Common myeloid progenitor, CD34-positive (primary cell): ENCODE measurements around the gene PITPNB.

ENCODE experiments used
- CTCF ChIA-PET: fragments of 350-600 bp; sonication (Branson Sonifier 250); formaldehyde crosslinking; loops from one replicate; lab custom pipeline; 2021; ENCODE audit warnings: antibody characterized with exemption; lab: Charles Lee
- POLR2A ChIA-PET: fragments of 350-600 bp; sonication (Branson Sonifier 250); formaldehyde crosslinking; loops from one replicate; lab custom pipeline; 2021; ENCODE audit warnings: antibody characterized with exemption; lab: Charles Lee
- DNase-seq, 3 donors: peaks; one replicate each; pipeline versions ENCODE4 v3.0.0 to v3.0.0-alpha.2; 2013
- H3K27ac ChIP-seq, 2 experiments: 1 replicate in 1 of 2; 2 replicates in 1 of 2; pipeline ENCODE4 v1.7.0; 2013; ENCODE audit warnings: inconsistent platforms in 2 of 2, low read length in 2 of 2, mild to moderate bottlenecking in 2 of 2, low read depth in 1 of 2, moderate library complexity in 1 of 2; ENCODE audit not compliant: severe bottlenecking in 2 of 2, insufficient read depth in 1 of 2, poor library complexity in 1 of 2
- H3K27me3 ChIP-seq, 5 experiments: replicated peaks in 2 of 5; 1 replicate in 3 of 5; 2 replicates in 2 of 5; pipeline versions ENCODE4 v1.6.1 to v1.7.0; 2013; ENCODE audit warnings: low read length in 4 of 5, mild to moderate bottlenecking in 2 of 5, moderate library complexity in 2 of 5, inconsistent platforms in 1 of 5; ENCODE audit not compliant: insufficient read depth in 5 of 5, control insufficient read depth in 4 of 5
- H3K36me3 ChIP-seq, 4 experiments: 1 replicate in 2 of 4; 2 replicates in 2 of 4; pipeline versions ENCODE4 v1.6.1 to v1.7.0; 2013; ENCODE audit warnings: low read length in 3 of 4, control low read depth in 1 of 4, mild to moderate bottlenecking in 1 of 4; ENCODE audit not compliant: control insufficient read depth in 4 of 4, insufficient read depth in 4 of 4
- H3K4me1 ChIP-seq, 4 experiments: 1 replicate in 3 of 4; 2 replicates in 1 of 4; pipeline versions ENCODE4 v1.6.1 to v1.7.1; 2013; ENCODE audit warnings: low read length in 3 of 4, mild to moderate bottlenecking in 3 of 4, control low read depth in 1 of 4, inconsistent platforms in 1 of 4, moderate library complexity in 1 of 4; ENCODE audit not compliant: control insufficient read depth in 4 of 4, insufficient read depth in 4 of 4; ENCODE audit errors: control extremely low read depth in 1 of 4
- H3K4me3 ChIP-seq, 7 experiments: 1 replicate in 4 of 7; 2 replicates in 3 of 7; pipeline versions ENCODE4 v1.5.1 to v1.7.0; 2013; ENCODE audit warnings: mild to moderate bottlenecking in 7 of 7, low read length in 6 of 7, moderate library complexity in 6 of 7, inconsistent platforms in 2 of 7, low read depth in 2 of 7, control low read depth in 1 of 7; ENCODE audit not compliant: insufficient read depth in 4 of 7, control insufficient read depth in 1 of 7; ENCODE audit errors: extremely low read depth in 1 of 7
- H3K9me3 ChIP-seq, 5 experiments: 1 replicate in 4 of 5; 2 replicates in 1 of 5; pipeline versions ENCODE4 v1.6.1 to v1.7.1; 2013; ENCODE audit warnings: low read length in 4 of 5, mild to moderate bottlenecking in 2 of 5, inconsistent platforms in 1 of 5, low read depth in 1 of 5, moderate library complexity in 1 of 5; ENCODE audit not compliant: control insufficient read depth in 4 of 5, insufficient read depth in 2 of 5; ENCODE audit errors: control extremely low read depth in 1 of 5
- WGBS: methylation state at CpG from one replicate; pipeline ENCODE4 v1.1.5; 2013; ENCODE audit not compliant: insufficient coverage; 5-methylcytosine and 5-hydroxymethylcytosine counted together

Gene PITPNB

DNA sequence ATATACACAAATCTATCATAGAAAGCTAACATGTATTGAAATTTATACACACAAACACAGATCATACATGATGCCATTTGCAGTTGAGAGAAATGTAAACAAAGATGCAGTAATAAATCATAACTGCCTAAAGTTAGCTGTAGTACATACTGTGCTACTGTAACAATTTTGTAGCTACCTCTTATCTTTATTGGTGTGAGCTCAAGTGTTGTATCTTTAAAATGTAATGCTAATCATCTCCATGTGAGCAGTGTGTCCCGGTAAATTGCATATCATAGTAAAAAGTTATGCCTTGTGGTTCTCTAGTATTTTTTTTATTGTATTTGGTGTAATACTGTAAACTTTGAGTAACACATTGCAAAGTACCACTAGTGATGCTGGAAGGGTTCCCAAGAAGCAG lies 16.8 kb upstream of the PITPNB start:
- Histone ChIP-seq H3K27ac (no peak overlapping the region), H3K9me3 (no peaks in the 10 kb centered on the region), H3K4me3 (no peak overlapping the region), H3K27me3 (no peaks in the 10 kb centered on the region), H3K36me3 (peaks cover 0 to 3% (median 1%) of the 10 kb centered on the region in 4 experiments), H3K4me1 (no peaks in the 10 kb centered on the region)
- no peak for DNase-seq
- 86% methylated on average over 1 of the region's 1 CpG for WGBS
- CTCF ChIA-PET: interaction anchor here (1.1 to 1.3 kb wide), 2 partner anchors 17 to 46 kb away, joined by 4 read pairs; partner anchors contain the start of gene PITPNB
- POLR2A ChIA-PET: interaction anchor here (2.4 kb wide), 1 partner anchor 17 kb away, joined by 8 read pairs; the partner anchor contains the start of gene PITPNB

DNA sequence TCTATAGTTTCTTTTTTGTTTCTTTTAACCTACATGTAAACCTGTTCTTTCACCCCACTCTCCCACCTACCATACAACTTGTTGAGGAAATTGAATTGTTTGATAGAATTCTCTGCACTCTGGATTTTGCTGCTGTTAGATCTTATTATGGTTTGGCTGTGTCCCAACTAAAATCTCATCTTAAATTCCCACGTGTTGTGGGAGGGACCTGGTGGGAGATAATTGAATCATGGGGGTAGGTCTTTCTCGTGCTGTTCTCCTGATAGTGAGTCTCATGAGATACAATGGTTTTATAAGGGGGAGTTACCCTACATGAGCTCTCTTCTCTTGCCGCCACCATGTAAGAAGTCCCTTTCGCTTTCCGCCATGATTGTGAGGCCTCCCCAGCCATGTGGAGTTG lies 15.0 kb upstream of the PITPNB start:
- no peaks in the 10 kb centered on the region for H3K4me1 ChIP-seq
- DNase-seq: no peak
- H3K4me3 ChIP-seq: no peak overlapping the region
- H3K9me3 ChIP-seq: no peaks in the 10 kb centered on the region
- POLR2A ChIA-PET: interaction anchor here (1.3 kb wide), 1 partner anchor 18 kb away, joined by 3 read pairs; no protein-coding TSS in a partner anchor
- CTCF ChIA-PET: no interaction called here
- 100% methylated on average over 1 of the region's 5 CpGs for WGBS
- no peaks in the 10 kb centered on the region for H3K27me3 ChIP-seq
- peaks cover 0 to 3% (median 1%) of the 10 kb centered on the region in 4 experiments for H3K36me3 ChIP-seq
- no peak overlapping the region for H3K27ac ChIP-seq

DNA sequence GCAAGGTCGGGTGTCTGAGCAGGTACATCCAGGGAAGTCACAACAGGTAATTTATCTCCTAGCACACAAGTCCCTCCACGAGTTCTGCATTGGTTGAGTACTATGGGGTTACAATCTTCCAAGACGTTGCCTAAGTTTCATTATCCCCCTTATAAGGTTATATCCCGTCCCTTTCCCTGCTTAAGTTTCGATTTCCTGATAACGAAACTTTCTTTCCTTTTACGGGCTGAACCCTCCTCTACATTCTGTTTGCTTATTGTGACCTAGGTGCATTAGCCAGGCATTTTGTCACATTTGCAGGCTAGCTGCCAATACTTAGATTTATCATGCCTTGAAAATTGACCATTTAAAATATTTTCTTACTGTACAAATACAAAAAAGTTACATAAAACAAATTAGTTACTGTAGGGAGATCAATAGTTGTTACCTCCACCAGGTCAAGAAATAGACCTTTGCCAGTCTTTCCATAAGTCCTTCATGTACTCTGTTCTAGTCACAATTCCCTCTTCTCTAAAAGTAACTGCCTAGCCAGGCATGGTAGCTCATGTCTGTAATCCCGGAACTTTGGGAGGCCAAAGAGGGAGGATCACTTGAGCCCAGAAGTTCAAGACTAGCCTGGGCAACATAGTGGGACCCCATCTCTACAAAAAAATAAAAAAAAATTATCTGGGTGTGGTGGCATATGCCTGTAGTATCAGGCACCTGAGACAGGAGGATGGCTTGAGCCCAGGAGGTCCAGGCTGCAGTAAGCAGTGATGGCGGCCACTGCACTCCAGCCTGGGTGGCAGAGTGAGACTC lies 14.3 kb upstream of the PITPNB start:
- ChIA-PET CTCF (no interaction called here), POLR2A (interaction anchor here (1.3 kb wide), 1 partner anchor 19 kb away, joined by 3 read pairs; no protein-coding TSS in a partner anchor)
- Histone ChIP-seq H3K27me3 (no peaks in the 10 kb centered on the region), H3K27ac (no peak overlapping the region), H3K4me3 (no peak overlapping the region), H3K36me3 (peaks cover 0 to 3% (median 0%) of the 10 kb centered on the region in 4 experiments), H3K9me3 (no peaks in the 10 kb centered on the region), H3K4me1 (no peaks in the 10 kb centered on the region)
- DNase-seq: no peak
- 95% methylated on average over 8 of the region's 9 CpGs for WGBS

DNA sequence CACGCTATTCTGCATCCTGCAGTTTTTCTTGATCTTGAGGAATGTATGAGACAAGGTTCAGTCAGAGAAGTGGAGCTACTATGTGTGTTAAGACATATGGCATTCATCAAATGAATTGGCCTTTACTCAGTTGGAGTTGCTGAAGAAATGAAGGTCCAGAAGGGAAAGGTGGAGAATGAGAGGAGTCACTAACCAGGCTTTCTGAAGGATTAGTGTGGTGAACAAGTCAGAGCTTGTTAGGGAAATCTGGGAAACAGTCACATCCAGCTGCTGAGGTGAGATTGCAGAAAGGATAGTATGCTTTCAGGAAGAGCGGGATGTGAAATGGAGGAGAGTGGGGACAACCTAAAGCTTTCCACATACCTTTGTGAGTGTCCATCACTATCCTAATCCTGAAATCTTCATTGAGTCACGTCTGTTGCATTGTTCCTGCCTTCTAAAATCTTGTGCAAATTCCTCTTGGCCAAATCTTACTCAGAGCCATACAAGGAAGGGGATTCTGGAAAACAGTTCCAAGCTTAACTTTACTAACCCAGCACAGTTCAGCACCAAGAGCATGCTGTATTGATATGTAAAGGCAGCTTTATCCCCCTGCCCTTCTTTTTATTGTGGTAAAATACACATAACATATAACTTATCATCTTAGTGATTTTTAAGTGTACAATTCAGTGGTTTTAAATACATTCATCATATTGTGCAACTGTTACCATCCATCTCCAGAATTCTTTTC lies 11.4 kb upstream of the PITPNB start:
- H3K4me3 ChIP-seq: no peak overlapping the region
- no peaks in the 10 kb centered on the region for H3K36me3 ChIP-seq
- DNase-seq: no peak
- ChIA-PET POLR2A (no interaction called here), CTCF (interaction anchor here (0.6 to 1.4 kb wide), 6 partner anchors 10 to 1098 kb away, joined by 3 read pairs; no protein-coding TSS in a partner anchor)
- 100% methylated on average over 2 of the region's 3 CpGs for WGBS
- no peak overlapping the region for H3K27ac ChIP-seq
- peaks cover 0 to 4% (median 0%) of the 10 kb centered on the region in 5 experiments for H3K9me3 ChIP-seq
- no peaks in the 10 kb centered on the region for H3K27me3 ChIP-seq
- no peaks in the 10 kb centered on the region for H3K4me1 ChIP-seq

DNA sequence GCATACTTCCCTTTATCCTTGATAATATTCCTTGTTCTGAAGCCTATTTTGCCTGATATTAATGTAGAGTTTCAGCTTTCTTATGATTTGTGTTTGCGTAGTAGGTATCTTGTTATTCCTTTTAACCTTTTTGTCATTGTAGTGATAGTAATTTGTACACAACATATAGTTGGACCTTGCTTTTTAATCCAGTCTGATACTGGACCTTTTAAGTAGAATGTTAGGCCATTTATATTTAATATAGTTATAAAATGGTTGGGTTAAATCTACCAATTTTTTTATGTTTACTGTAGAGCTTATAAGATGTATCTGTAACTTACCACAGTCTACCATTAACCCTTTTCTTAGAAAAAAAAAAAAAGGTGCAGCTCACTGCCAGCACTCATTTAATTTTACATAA lies 8.6 kb upstream of the PITPNB start:
- Histone ChIP-seq H3K36me3 (peaks cover 4 to 14% (median 9%) of the 10 kb centered on the region in 4 experiments), H3K4me1 (no peaks in the 10 kb centered on the region), H3K27me3 (no peaks in the 10 kb centered on the region), H3K9me3 (peaks cover 0 to 4% (median 0%) of the 10 kb centered on the region in 5 experiments), H3K27ac (no peak overlapping the region), H3K4me3 (no peak overlapping the region)
- no peak for DNase-seq
- CTCF ChIA-PET: no interaction called here
- WGBS: no CpG with 5 or more reads among the region's 1 CpG
- POLR2A ChIA-PET: interaction anchor here (0.7 kb wide), 1 partner anchor 53 kb away, joined by 3 read pairs; no protein-coding TSS in a partner anchor

DNA sequence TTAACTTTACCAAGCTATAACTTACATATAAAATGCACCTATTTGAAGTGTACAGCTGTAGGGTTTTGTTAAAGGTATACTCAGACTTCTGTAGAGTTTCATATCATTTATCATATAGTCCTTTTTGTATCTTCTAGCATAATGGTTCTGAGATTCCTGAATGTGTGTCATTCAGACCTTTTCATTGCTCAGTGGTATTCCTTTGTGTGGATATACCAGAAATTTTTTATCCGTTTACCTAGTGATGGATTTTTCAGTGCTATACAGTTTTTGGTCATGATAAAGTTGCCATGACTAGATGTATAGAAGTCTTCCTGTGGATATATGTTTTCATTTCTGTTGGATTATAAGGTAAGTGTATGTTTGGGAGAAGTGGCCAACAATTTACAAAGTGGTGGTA lies 6.3 kb upstream of the PITPNB start:
- ChIA-PET POLR2A (no interaction called here), CTCF (no interaction called here)
- WGBS: 100% methylated on average over 1 of the region's 1 CpG

More for the DNA sequence above, 6.3 kb upstream of the PITPNB start:
- Histone ChIP-seq H3K4me1 (peaks cover under 1 to 9% (median 4%) of the 10 kb centered on the region in 4 experiments), H3K27me3 (no peaks in the 10 kb centered on the region), H3K4me3 (no peak overlapping the region), H3K9me3 (peaks cover 0 to 4% (median 0%) of the 10 kb centered on the region in 5 experiments), H3K27ac (no peak overlapping the region), H3K36me3 (peaks cover 4 to 18% (median 14%) of the 10 kb centered on the region in 4 experiments)
- no peak for DNase-seq
